GM19397 (cell line): Measurements from ENCODE around the gene PRR20G.

ENCODE experiments used
- ATAC-seq: cut with Tn5 transposase; IDR thresholded peaks from one replicate; pipeline ENCODE4 v1.9.1; 2021; ENCODE audit warnings: mild to moderate bottlenecking, moderate library complexity; ENCODE audit not compliant: unreplicated experiment

Gene PRR20G

GRCh38 chr3:127264794-127265514 lies 22.9 kb downstream of the PRR20G start:
- ATAC-seq, result no peak

GRCh38 chr3:127264292-127264691 lies 23.6 kb downstream of the PRR20G start:
- ATAC-seq, result no peak

- ATAC-seq, result no peak
Measured at GRCh38 chr3:127263586-127264231, 24.1 kb downstream of the PRR20G start.

GRCh38 chr3:127263037-127263436 lies 24.8 kb downstream of the PRR20G start:
- no peak for ATAC-seq

- ATAC-seq, result no peak
Measured at GRCh38 chr3:127262533-127262932, 25.3 kb downstream of the PRR20G start.

- ATAC-seq, result no peak
Measured at GRCh38 chr3:127261925-127262324, 25.9 kb downstream of the PRR20G start.

GRCh38 chr3:127260826-127261555 lies 26.9 kb downstream of the PRR20G start:
- no peak for ATAC-seq

GRCh38 chr3:127260416-127260815 lies 27.4 kb downstream of the PRR20G start:
- ATAC-seq, result no peak

- no peak for ATAC-seq
Measured at GRCh38 chr3:127259882-127260281, 28.0 kb downstream of the PRR20G start.

GRCh38 chr3:127258733-127259132 lies 29.1 kb downstream of the PRR20G start:
- no peak for ATAC-seq

GRCh38 chr3:127257351-127257750 lies 30.5 kb downstream of the PRR20G start:
- no peak for ATAC-seq

- no peak for ATAC-seq
Measured at GRCh38 chr3:127256733-127257271, 31.0 kb downstream of the PRR20G start.

- no peak for ATAC-seq
Measured at GRCh38 chr3:127256138-127256537, 31.7 kb downstream of the PRR20G start.

- no peak for ATAC-seq
Measured at GRCh38 chr3:127255516-127255915, 32.3 kb downstream of the PRR20G start.

- ATAC-seq, result no peak
Measured at GRCh38 chr3:127254730-127255129, 33.1 kb downstream of the PRR20G start.

GRCh38 chr3:127254033-127254644 lies 33.7 kb downstream of the PRR20G start:
- no peak for ATAC-seq

- ATAC-seq, result no peak
Measured at GRCh38 chr3:127253491-127253890, 34.4 kb downstream of the PRR20G start.

- no peak for ATAC-seq
Measured at GRCh38 chr3:127252446-127252845, 35.4 kb downstream of the PRR20G start.

GRCh38 chr3:127250032-127250431 lies 37.8 kb downstream of the PRR20G start:
- ATAC-seq, result no peak

GRCh38 chr3:127247292-127247691 lies 40.6 kb downstream of the PRR20G start:
- ATAC-seq, result no peak

- no peak for ATAC-seq
Measured at GRCh38 chr3:127238602-127239001, 49.2 kb downstream of the PRR20G start.
